ENCODE measurements around the gene NAGPA.

The NAGPA gene

GRCh38 chr16:5027086-5027485, 6.6 kb downstream of the NAGPA start:
- DNase-seq: no peak

GRCh38 chr16:5026664-5027063, 7.1 kb downstream of the NAGPA start:
- no peak for DNase-seq

DNA sequence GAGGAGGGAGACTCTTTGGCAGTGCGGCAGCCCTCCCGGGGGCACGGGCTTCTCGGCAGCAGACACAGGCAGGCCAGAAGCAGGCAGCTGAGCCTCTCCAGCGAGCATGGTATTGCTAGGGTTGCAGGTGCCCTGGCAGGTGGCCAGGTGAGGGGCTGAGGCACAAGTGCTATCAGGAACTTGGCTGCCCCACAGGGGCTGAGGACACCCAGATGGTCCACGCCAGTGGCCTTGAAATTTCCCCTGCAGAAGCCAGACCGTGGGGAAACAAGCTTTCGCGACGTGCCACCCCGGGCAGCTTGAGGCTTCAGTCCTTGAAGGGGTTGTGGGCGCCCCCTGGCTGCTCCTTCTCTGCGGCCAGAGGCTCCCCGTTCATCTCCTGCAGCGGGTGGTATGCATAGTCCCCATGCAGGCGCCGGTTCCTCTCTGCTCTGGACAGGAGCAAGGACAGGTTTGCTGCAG, 8.5 kb downstream of the NAGPA start:
- DNase-seq: no peak

DNA sequence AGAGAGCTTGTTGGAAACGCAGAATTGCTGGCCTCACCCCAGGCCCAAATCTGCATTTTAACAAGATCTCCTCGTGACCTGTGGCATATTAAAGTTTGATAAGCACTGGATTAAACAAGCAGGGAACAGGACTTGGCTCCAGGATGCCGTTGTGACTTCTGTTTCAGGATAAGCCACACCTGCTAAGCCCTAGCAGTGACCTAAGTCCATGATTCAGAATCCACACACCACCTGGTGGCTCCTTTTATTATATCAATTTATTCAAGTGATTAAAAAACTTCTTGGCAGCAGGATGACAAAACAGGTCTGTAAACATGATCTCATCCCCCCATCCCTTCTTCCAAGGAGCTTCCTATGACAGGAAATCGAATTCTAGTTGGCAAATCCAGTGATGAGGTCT, 9.1 kb downstream of the NAGPA start:
- DNase-seq: no peak

DNA sequence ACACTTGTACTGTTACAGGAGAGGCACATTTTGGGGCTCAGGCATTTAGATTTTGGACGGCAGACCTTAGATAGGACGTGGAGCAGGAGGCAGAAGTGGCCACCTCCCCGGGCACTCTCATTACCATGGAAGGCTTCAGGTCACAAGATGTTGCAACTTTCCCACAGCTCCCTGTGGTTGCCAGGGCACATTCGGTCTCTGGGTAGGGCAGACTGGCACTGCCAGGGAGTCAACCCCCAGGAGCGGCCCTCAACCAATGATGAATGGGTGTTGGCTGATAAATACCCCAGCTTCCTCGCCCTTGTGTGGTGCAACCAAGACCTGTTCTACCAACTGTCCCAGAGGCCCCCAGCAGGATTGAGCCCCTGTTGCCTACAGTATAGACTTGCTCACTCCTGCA, 11.2 kb downstream of the NAGPA start:
- DNase-seq: no peak

GRCh38 chr16:5020551-5020950, 13.2 kb downstream of the NAGPA start:
- no peak for DNase-seq

- DNase-seq: no peak
Observed at GRCh38 chr16:5019775-5020174, 14.0 kb downstream of the NAGPA start.

GRCh38 chr16:5018793-5019192, 14.9 kb downstream of the NAGPA start:
- no peak for DNase-seq

DNA sequence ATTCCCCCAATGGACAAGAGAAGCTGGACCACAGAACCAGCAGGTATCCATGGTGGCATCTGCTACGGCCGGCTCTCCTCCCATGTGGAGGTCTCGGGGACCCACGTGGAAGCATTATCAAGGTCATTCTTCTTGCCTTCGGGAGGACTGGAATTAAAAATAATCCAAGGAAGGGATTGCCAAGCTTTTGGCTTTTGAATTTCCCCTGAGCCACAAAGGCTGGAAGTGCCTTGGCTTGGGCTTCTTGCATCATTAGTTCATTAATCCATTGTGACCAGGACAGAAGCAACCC, 16.1 kb downstream of the NAGPA start:
- DNase-seq: no peak

DNA sequence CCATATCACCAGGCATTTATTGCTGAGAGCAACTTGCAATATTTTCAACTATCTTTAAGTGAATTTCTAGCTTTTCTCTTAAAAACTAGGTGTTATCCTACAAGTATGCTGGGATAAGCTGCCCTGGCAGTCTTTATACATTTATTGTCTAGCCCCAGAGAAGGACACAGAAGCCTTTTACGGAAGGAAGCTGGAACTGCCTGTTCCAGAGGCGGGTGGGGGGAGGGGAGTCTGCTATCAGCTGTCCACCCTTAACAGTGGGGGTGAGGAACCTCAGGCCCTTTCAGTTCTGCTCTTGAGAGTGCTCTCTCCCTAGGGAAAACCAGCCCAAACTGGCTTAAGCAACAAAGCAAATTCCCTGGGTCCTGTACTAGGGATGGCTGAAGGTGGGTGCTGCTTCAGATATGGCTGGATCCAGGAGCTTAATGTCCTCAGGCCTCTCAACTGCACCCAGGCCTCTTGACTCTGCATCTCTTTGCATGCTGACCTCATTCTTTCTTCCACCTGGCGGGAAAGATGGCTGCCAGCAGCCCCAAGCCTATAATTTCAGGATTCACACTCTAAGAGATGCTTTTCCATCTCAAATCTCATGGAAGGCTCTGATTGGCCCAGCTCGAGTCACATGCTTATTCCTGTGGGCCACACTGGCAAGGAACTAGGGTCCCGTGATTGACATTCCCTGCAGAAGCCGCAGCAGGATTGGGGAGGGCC, 16.6 kb downstream of the NAGPA start:
- DNase-seq: no peak

DNA sequence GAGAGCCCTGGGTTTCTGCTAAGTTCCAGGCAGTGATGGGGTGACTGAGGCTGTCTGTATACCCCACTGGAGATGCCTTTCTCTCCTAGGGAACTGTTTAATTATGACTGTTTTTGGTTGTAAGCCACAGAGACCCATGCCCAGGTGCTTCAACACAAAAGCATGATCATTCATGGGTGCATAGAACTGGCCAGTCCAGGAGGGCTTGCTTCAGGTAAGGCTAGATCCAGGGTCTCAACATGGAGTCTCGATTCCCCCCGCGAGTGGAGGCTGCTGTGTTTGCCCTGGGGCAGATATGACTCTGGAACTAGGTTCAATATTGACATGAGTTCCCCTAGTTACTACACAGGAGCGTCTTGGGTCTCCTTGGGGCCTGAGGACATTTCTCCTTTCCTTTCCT, 17.8 kb downstream of the NAGPA start:
- DNase-seq: no peak

GRCh38 chr16:5015351-5015750, 18.4 kb downstream of the NAGPA start:
- no peak for DNase-seq

- DNase-seq: no peak
Observed at GRCh38 chr16:5012887-5013286, 20.8 kb downstream of the NAGPA start.

DNA sequence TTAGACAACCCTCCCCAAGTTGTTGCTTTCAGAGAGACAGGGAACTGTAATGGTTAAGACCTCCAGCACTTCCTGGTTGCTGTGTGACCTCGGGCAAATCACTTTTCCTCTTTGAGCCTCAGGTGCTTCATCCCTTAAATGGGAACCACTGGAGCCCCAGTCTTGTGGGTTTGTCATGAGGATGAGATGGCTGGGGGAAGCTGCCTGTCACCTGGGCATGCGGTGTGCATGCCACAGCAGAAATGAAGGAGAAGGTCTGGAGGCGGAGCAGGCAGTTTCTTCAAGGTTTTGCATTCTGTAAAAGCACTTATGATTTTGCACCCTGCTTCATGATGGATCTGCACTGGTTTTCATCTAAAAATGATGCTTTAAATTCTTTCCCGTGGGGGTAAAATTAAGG, 22.1 kb downstream of the NAGPA start:
- DNase-seq: no peak

DNA sequence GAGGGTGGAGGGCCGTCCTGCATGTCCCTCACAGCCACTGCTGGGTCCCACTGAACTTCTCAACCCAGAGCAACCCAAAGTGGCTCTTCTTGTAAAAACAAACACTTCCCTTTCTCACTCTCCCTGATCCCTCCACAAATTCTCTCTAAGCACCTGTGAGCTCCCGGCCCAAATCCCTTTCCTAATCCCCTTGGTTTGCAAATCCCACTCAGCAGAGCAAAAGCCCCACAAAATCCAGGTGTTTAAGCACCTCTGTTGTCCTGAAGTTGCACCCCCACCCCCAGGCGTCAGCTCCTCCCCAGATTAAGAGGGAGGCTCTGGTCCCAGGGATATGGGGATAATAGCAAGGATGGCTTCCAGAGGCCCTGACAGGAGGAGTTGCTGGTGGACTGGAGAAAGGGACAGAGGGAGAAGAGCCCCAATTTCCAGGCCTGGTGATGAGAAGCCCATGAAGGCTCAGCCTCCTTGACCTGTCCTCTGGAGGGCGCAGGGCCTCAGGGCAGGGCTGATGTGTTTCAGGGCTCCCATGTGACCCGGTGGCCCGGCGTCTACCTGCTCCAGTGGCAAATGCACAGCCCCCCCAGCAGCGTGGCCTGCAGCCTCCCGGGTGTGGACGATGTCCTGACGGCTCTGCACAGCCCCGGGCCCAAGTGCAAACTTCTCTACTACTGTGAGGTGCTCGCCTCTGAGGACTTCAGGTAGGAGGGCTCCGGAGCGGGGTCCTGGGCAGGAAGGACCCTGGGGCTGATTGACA, 23.0 kb downstream of the NAGPA start:
- DNase-seq: no peak

- no peak for DNase-seq
Observed at GRCh38 chr16:5008311-5008731, 25.4 kb downstream of the NAGPA start.

- DNase-seq: no peak
Observed at GRCh38 chr16:5007256-5007655, 26.5 kb downstream of the NAGPA start.

- DNase-seq: no peak
Observed at GRCh38 chr16:5006348-5007193, 27.2 kb downstream of the NAGPA start.

- no peak for DNase-seq
Observed at GRCh38 chr16:5005916-5006315, 27.8 kb downstream of the NAGPA start.

DNA sequence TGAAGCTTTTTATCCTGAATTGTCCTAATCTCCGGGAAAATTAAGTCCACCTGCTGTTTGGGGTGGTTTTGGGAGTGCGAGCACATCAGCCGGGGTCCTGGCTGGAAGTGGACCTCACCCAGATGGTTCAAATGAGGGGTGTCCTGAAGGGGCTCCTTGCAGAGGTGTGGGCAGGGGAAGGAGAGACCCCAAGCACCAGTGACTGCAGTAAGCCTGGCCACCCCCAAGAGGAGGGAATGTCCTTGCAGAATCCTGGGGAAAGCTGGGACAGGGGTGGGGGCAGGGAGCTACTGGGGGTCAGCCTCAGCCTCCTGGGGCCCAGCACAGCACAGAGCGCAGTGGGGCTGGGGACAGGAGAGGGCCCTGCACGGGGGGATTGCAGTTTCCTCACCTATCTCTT, 29.4 kb downstream of the NAGPA start:
- no peak for DNase-seq

DNA sequence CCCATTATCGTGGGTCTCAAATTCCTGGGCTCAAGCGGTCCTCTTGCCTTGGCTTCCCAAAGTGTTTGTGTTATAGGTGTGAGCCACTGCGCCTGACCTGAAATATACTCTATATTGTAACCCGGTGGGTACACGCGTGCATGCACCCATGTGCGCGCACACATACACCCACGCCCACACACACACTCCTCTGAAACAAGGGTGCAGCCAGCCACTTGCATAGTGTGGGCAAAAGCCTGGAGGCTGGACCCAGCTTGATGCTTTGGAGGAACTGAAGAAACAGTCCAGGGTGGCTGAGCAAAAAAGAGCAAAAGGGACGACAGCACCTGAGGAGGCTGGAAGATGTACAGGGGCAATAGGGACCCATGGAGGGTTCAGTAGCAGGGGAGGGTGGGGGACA, 29.9 kb downstream of the NAGPA start:
- DNase-seq: no peak

DNA sequence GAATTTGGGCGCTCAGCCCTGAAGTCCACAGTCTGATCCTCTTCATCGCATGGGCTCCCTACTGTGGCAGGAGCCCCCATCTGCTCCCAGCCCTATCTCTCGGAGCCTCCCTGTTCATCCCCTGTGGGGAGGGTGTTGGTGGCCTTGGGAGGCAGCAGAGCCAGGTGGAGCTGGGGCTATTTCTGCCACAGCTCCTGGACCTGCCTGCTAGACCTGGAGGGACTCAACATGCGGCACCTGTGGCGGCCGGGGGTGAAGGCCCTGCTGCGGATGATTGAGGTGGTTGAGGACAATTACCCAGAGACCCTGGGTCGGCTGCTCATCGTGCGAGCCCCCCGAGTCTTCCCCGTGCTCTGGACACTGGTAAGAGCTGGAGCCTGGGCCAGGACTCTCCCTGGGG, 30.5 kb downstream of the NAGPA start:
- no peak for DNase-seq

DNA sequence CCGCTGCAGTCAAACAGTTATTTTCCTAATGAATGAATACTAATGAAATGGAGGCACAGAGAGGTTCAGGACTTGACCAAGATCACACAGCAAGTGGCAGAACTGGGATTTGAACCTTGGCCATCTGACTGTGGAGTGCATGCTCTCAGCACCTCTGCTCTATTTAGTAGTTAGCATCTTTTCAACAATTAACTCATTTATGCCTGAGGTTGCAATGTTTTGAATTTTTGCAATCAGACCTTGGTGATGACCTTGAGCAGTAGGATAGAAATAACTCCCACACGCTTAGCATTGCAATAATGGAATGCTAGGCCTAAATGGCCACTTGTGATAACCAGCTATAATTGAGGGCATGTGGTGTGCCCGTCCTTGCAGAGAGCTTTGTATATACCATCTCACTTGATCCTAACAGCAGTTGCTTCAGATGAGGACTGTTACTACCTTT, 31.0 kb downstream of the NAGPA start:
- DNase-seq: no peak

DNA sequence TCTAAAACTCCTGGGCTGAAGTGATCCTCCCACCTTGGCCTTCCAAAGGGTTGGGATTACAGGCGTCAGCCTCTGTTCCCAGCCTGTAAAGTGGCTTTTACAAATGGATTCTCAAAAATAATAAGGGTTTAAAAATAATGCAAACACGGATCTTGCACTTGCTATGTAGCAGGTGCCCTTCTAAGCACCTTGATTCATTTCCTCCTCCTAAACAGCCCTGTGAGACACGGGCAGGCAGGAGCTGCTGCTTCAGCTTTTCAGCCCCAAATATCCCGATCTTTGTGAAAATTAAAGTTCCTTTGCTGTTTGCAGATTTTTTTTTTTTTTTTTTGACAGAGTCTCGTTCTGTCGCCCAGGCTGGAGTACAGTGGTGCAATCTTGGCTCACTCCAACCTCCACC, 31.7 kb downstream of the NAGPA start:
- DNase-seq: no peak

Data from bone marrow (tissue), 2 donors.